HepG2 (cell line): Measurements from ENCODE around the gene HTD2. TPM values are rescaled to one million over a fixed set of nuclear protein-coding genes. Genes with fewer than 3 reads are reported as not detected.

Source experiments
- ATAC-seq: fragments of 200-7000 bp; cut with Tn5 transposase; 3 replicates; pipeline ENCODE4 v1.9.1; 2020; ENCODE audit warnings: mild to moderate bottlenecking, moderate library complexity
- BruUV-seq: library from RNA; stranded (reverse); fragments of 400-500 nt; replicated peaks from 2 replicates; lab custom pipeline; 2021; lab: Mats Ljungman, UMichigan
- CTCF ChIA-PET: fragments of 300-600 bp; formaldehyde crosslinking; extraction: SDS; loops from one replicate; lab custom pipeline; 2021; ENCODE audit warnings: low total read pairs, inconsistent platforms, low intra/inter-chr PET ratio; lab: Yijun Ruan, JAX
- POLR2A ChIA-PET: fragments of 350-600 bp; sonication (Branson Sonifier 250); formaldehyde crosslinking; loops from one replicate; lab custom pipeline; 2020; ENCODE audit warnings: antibody characterized with exemption, inconsistent platforms; lab: Yijun Ruan, JAX
- DNase-seq: peaks from one replicate; pipeline ENCODE4 v3.0.0-alpha.2; 2015; ENCODE audit warnings: low spot score
- FAIRE-seq: peaks from 3 replicates; lab custom pipeline; 2011; peaks lifted over from hg19 to GRCh38; lab: Jason Lieb, UNC
- H2AFZ ChIP-seq: one replicate; pipeline ENCODE4 v1.6.1; 2011; ENCODE audit warnings: low read length, inconsistent platforms
- H3K27ac ChIP-seq: fragments of 300-600 bp; 3 replicates; pipeline ENCODE4 v1.8.0; 2011; ENCODE audit warnings: mixed run types, mild to moderate bottlenecking, mixed read lengths, low read length, inconsistent platforms; ENCODE audit not compliant: insufficient read depth; ENCODE audit errors: extremely low read length
- H3K27me3 ChIP-seq, 2 experiments: fragments of 200-600 bp in 1 of 2; 2 replicates in 1 of 2; 3 replicates in 1 of 2; pipeline versions ENCODE4 v1.6.0 to v1.8.0; 2011; ENCODE audit warnings: low read length in 2 of 2, mild to moderate bottlenecking in 2 of 2, moderate library complexity in 2 of 2, inconsistent platforms in 1 of 2; ENCODE audit not compliant: insufficient read depth in 2 of 2, control insufficient read depth in 1 of 2
- H3K36me3 ChIP-seq, 2 experiments: fragments of 200-600 bp in 1 of 2; replicated peaks in 1 of 2; 2 replicates in 1 of 2; 3 replicates in 1 of 2; pipeline versions ENCODE4 v1.5.1 to v1.8.0; 2011; ENCODE audit warnings: low read length in 2 of 2, inconsistent platforms in 1 of 2; ENCODE audit not compliant: insufficient read depth in 2 of 2, control insufficient read depth in 1 of 2
- H3K4me1 ChIP-seq: 2 replicates; pipeline ENCODE4 v1.5.1; 2012; ENCODE audit warnings: low read length, inconsistent platforms; ENCODE audit not compliant: insufficient read depth
- H3K4me2 ChIP-seq: 2 replicates; pipeline ENCODE4 v1.6.0; 2011; ENCODE audit warnings: low read depth, low read length, inconsistent platforms
- H3K4me3 ChIP-seq, 3 experiments: fragments of 200-600 bp in 1 of 3; sonication (generic), shearing (Covaris generic) in 1 of 3; replicated peaks in 1 of 3; 2 replicates each; pipeline ENCODE4 v1.5.1; 2011 to 2016; ENCODE audit warnings: low read length in 3 of 3, inconsistent platforms in 2 of 3, low read depth in 2 of 3, mild to moderate bottlenecking in 2 of 3, control low read depth in 1 of 3, mixed read lengths in 1 of 3; ENCODE audit not compliant: insufficient read depth in 1 of 3
- H3K79me2 ChIP-seq: one replicate; pipeline ENCODE4 v1.6.1; 2011; ENCODE audit warnings: low read length, inconsistent platforms; ENCODE audit not compliant: insufficient read depth
- H3K9ac ChIP-seq: 2 replicates; pipeline ENCODE4 v1.6.0; 2011; ENCODE audit warnings: mild to moderate bottlenecking, low read depth, low read length, inconsistent platforms; ENCODE audit not compliant: insufficient read depth
- H3K9me3 ChIP-seq: 2 replicates; pipeline ENCODE4 v1.5.1; 2012; ENCODE audit warnings: mild to moderate bottlenecking, low read length
- H4K20me1 ChIP-seq: 2 replicates; pipeline ENCODE4 v1.6.0; 2011; ENCODE audit warnings: inconsistent platforms, mild to moderate bottlenecking, low read length, moderate library complexity; ENCODE audit not compliant: insufficient read depth
- ATF7 ChIP-seq, 2 experiments: fragments of 450-650 bp in 1 of 2; sonication (generic) in 1 of 2; formaldehyde crosslinking in 1 of 2; IDR thresholded peaks; 2 replicates each; pipeline versions ENCODE4 v1.4.0 to v1.6.1; 2016 to 2020; ENCODE audit warnings: antibody characterized with exemption in 1 of 2, mild to moderate bottlenecking in 1 of 2, missing genetic modification reagents in 1 of 2
- BORCS8-MEF2B ChIP-seq: sonication (generic); formaldehyde crosslinking; IDR thresholded peaks from 2 replicates; pipeline ENCODE4 v1.8.0; 2022; ENCODE audit warnings: mild to moderate bottlenecking, missing genetic modification reagents
- HOXA5 ChIP-seq: sonication (generic); formaldehyde crosslinking; IDR thresholded peaks from 2 replicates; pipeline ENCODE4 v1.4.0; 2020; ENCODE audit warnings: missing genetic modification reagents
- KLF6 ChIP-seq: IDR thresholded peaks from 2 replicates; pipeline ENCODE4 v1.8.0; 2016; ENCODE audit warnings: missing biosample characterization, missing genetic modification reagents
- MYNN ChIP-seq: sonication (generic); formaldehyde crosslinking; IDR thresholded peaks from 2 replicates; pipeline ENCODE4 v1.4.0; 2020; ENCODE audit warnings: mild to moderate bottlenecking, low read depth, missing genetic modification reagents
- TARDBP ChIP-seq: sonication (generic); formaldehyde crosslinking; IDR thresholded peaks from 2 replicates; pipeline ENCODE4 v1.8.0; 2022; ENCODE audit warnings: mild to moderate bottlenecking, missing genetic modification reagents
- ZNF235 ChIP-seq: sonication (generic); formaldehyde crosslinking; IDR thresholded peaks from 2 replicates; pipeline ENCODE4 v1.8.1; 2023; ENCODE audit warnings: mild to moderate bottlenecking, missing genetic modification reagents, borderline replicate concordance
- WGBS: methylation state at CpG from one replicate; pipeline ENCODE4 v1.1.6; 2017; ENCODE audit warnings: low lambda C conversion rate; 5-methylcytosine and 5-hydroxymethylcytosine counted together
- in situ Hi-C: cut with HindIII; loops from 2 replicates; pipeline ENCODE4 v1.10.0; 2017; ENCODE audit warnings: low pct_unique_long_range_greater_than_20kb; ENCODE audit not compliant: extremely low pct_ligation_motif_present
- intact Hi-C: fragments of 100-400 bp; cut with micrococcal nuclease; formaldehyde crosslinking; loops from one replicate; pipeline ENCODE4 v1.10.0; 2022; ENCODE audit not compliant: unreplicated experiment
- polyA plus RNA-seq, 8 experiments: library from polyadenylated mRNA; depleted of rRNA in 3 of 8; stranded (reverse) in 7 of 8; unstranded in 1 of 8; fragments of >200 nt; fragmentation: Illumina TruSeq in 4 of 8; extraction: Trizol in 4 of 8; gene quantifications; 2 replicates each; pipeline versions ENCODE4 v1.2.1 to v1.2.3, GENCODE V29; 2011 to 2016; ENCODE audit warnings: low read depth in 4 of 8, missing spikeins in 1 of 8, mixed read lengths in 1 of 8; ENCODE audit not compliant: insufficient read depth in 1 of 8
- total RNA-seq, 5 experiments: library from RNA; depleted of rRNA; stranded (reverse); fragments of >200 nt; fragmentation: Illumina TruSeq; extraction: Trizol; gene quantifications; 2 replicates each; pipeline ENCODE4 v1.2.3, GENCODE V29; 2016; ENCODE audit warnings: low read depth in 1 of 5
- TF ChIP-seq, protein P1 (sequence below): sonication (generic); formaldehyde crosslinking; conservative IDR thresholded peaks from 2 replicates; pipeline ENCODE4 v1.8.0; 2022; ENCODE audit warnings: mild to moderate bottlenecking, moderate library complexity, missing genetic modification reagents
- TF ChIP-seq, protein P2 (sequence below): sonication (generic); formaldehyde crosslinking; IDR thresholded peaks from one replicate; pipeline ENCODE4 v1.5.1; 2020; ENCODE audit warnings: mild to moderate bottlenecking, missing genetic modification reagents; ENCODE audit errors: not compliant biosample characterization
- TF ChIP-seq, protein P3 (sequence below): sonication (generic); formaldehyde crosslinking; IDR thresholded peaks from 2 replicates; pipeline ENCODE4 v1.5.1; 2020; ENCODE audit warnings: mild to moderate bottlenecking, missing genetic modification reagents

The HTD2 gene
- total and polyA plus RNA-seq, 2 of the 13 experiments (the other 11 are each of a cell fraction or from before 2014, with no cell fraction given), result 8.6 to 13.7 TPM

DNA sequence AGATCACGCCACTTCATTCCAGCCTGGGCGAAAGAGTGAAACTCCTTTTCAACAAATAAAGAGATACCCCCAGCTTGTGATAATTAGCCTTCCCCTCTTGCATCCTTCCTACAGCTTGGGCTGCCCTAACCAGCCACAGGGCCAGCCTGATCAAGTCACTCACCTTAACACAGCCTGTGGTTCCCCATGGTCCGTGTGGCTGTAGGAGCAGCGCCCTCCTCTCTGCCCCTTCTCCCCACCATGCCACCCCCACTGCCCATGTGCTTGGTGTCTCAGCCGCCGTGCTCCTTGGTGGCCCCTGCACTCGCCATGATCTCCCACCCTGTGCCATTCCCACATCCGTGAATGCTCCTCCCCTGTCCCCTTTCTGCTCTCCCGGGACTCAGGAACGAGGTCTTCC lies 13.5 kb upstream of the HTD2 start:
- Histone ChIP-seq H3K36me3 (no peaks in the 10 kb centered on the region; a peak in 2 of 5 replicates), H3K27me3 (no peaks in the 10 kb centered on the region), H4K20me1 (no peaks in the 10 kb centered on the region), H3K4me2 (no peak overlapping the region), H3K9ac (no peak overlapping the region), H3K79me2 (no peaks in the 10 kb centered on the region), H2AFZ (no peak overlapping the region), H3K9me3 (no peaks in the 10 kb centered on the region), H3K27ac (no peak overlapping the region), H3K4me3 (no peak overlapping the region), H3K4me1 (peaks cover 11% of the 10 kb centered on the region)
- TF ChIP-seq HOXA5 (CRISPR knock-in tag) (no peak), MYNN (no peak), ATF7 (IDR thresholded peaks at IDR 0.05) (no peak), ATF7 (CRISPR knock-in tag; IDR thresholded peaks at IDR 0.05) (no peak), TARDBP (CRISPR knock-in tag) (no peak), BORCS8-MEF2B (CRISPR knock-in tag) (no peak), KLF6 (CRISPR knock-in tag) (no peak), ZNF235 (no peak)
- TF ChIP-seq, protein P1, sequence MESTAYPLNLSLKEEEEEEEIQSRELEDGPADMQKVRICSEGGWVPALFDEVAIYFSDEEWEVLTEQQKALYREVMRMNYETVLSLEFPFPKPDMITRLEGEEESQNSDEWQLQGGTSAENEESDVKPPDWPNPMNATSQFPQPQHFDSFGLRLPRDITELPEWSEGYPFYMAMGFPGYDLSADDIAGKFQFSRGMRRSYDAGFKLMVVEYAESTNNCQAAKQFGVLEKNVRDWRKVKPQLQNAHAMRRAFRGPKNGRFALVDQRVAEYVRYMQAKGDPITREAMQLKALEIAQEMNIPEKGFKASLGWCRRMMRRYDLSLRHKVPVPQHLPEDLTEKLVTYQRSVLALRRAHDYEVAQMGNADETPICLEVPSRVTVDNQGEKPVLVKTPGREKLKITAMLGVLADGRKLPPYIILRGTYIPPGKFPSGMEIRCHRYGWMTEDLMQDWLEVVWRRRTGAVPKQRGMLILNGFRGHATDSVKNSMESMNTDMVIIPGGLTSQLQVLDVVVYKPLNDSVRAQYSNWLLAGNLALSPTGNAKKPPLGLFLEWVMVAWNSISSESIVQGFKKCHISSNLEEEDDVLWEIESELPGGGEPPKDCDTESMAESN (CRISPR knock-in tag), result no peak
- TF ChIP-seq, protein P2, sequence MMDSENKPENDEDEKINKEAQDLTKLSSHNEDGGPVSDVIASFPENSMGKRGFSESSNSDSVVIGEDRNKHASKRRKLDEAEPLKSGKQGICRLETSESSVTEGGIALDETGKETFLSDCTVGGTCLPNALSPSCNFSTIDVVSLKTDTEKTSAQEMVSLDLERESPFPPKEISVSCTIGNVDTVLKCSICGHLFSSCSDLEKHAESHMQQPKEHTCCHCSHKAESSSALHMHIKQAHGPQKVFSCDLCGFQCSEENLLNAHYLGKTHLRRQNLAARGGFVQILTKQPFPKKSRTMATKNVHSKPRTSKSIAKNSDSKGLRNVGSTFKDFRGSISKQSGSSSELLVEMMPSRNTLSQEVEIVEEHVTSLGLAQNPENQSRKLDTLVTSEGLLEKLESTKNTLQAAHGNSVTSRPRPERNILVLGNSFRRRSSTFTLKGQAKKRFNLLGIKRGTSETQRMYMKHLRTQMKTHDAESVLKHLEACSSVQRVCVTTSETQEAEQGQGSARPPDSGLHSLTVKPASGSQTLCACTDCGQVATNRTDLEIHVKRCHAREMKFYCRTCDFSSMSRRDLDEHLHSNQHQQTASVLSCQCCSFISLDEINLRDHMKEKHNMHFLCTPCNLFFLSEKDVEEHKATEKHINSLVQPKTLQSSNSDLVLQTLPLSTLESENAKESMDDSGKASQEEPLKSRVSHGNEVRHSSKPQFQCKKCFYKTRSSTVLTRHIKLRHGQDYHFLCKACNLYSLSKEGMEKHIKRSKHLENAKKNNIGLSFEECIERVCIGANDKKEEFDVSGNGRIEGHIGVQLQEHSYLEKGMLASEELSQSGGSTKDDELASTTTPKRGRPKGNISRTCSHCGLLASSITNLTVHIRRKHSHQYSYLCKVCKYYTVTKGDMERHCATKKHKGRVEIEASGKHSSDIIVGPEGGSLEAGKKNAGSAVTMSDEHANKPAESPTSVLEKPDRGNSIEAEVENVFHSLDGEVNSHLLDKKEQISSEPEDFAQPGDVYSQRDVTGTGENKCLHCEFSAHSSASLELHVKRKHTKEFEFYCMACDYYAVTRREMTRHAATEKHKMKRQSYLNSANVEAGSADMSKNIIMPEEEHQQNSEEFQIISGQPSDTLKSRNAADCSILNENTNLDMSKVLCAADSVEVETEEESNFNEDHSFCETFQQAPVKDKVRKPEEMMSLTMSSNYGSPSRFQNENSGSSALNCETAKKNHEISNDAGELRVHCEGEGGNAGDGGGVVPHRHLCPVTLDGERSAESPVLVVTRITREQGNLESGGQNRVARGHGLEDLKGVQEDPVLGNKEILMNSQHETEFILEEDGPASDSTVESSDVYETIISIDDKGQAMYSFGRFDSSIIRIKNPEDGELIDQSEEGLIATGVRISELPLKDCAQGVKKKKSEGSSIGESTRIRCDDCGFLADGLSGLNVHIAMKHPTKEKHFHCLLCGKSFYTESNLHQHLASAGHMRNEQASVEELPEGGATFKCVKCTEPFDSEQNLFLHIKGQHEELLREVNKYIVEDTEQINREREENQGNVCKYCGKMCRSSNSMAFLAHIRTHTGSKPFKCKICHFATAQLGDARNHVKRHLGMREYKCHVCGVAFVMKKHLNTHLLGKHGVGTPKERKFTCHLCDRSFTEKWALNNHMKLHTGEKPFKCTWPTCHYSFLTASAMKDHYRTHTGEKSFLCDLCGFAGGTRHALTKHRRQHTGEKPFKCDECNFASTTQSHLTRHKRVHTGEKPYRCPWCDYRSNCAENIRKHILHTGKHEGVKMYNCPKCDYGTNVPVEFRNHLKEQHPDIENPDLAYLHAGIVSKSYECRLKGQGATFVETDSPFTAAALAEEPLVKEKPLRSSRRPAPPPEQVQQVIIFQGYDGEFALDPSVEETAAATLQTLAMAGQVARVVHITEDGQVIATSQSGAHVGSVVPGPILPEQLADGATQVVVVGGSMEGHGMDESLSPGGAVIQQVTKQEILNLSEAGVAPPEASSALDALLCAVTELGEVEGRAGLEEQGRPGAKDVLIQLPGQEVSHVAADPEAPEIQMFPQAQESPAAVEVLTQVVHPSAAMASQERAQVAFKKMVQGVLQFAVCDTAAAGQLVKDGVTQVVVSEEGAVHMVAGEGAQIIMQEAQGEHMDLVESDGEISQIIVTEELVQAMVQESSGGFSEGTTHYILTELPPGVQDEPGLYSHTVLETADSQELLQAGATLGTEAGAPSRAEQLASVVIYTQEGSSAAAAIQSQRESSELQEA (CRISPR knock-in tag), result no peak
- TF ChIP-seq, protein P3, sequence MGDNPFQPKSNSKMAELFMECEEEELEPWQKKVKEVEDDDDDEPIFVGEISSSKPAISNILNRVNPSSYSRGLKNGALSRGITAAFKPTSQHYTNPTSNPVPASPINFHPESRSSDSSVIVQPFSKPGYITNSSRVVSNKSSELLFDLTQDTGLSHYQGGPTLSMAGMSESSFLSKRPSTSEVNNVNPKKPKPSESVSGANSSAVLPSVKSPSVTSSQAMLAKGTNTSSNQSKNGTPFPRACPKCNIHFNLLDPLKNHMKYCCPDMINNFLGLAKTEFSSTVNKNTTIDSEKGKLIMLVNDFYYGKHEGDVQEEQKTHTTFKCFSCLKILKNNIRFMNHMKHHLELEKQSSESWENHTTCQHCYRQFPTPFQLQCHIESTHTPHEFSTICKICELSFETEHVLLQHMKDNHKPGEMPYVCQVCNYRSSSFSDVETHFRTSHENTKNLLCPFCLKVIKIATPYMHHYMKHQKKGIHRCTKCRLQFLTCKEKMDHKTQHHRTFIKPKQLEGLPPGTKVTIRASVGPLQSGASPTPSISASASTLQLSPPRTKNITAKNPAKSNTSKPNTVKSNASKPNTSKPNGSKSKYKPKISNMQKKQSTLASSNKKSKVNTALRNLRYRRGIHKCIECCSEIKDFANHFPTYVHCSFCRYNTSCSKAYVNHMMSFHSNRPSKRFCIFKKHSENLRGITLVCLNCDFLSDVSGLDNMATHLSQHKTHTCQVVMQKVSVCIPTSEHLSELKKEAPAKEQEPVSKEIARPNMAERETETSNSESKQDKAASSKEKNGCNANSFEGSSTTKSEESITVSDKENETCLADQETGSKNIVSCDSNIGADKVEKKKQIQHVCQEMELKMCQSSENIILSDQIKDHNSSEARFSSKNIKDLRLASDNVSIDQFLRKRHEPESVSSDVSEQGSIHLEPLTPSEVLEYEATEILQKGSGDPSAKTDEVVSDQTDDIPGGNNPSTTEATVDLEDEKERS (CRISPR knock-in tag), result no peak
- 93% methylated on average over 10 of the region's 10 CpGs for WGBS
- DNase-seq (no peak), FAIRE-seq (no peak), ATAC-seq (no peak)
- intact Hi-C loops (no loop called here), in situ Hi-C loops (no loop called here)
- CTCF ChIA-PET, result no interaction called here
- POLR2A ChIA-PET, result interaction anchor here (0.9 kb wide), 1 partner anchor 13 kb away, joined by 3 read pairs; the partner anchor contains the start of genes HTD2 and RPP14
- no TSS peak for BruUV-seq
